Gastrocnemius medialis (tissue), 4 donors: ENCODE results near the gene METTL8.

Source experiments
- CTCF ChIP-seq, 5 experiments: fragments of 450-650 bp in 3 of 5; fragments of 200-600 bp in 2 of 5; sonication (generic) in 2 of 5; IDR thresholded peaks in 4 of 5; conservative IDR thresholded peaks in 1 of 5; 1 replicate in 4 of 5; 2 replicates in 1 of 5; pipeline ENCODE4 v1.5.1; 2016 to 2019; ENCODE audit warnings: antibody characterized with exemption in 5 of 5, mild to moderate bottlenecking in 3 of 5, moderate library complexity in 3 of 5
- POLR2A ChIP-seq, 2 donors: fragments of 450-650 bp; IDR thresholded peaks; one replicate each; pipeline ENCODE4 v1.6.1; 2017; ENCODE audit warnings: antibody characterized with exemption in 2 of 2, mild to moderate bottlenecking in 2 of 2, moderate library complexity in 2 of 2

GRCh38 chr2:171433763-171434012 lies at the start of gene METTL8:
- TF ChIP-seq POLR2A (IDR thresholded peaks at IDR 0.05): no peak
- peak in 2 of 5 experiments; percentile 23 to 43 for TF ChIP-seq CTCF (IDR thresholded peaks at IDR 0.05 in 4 of 5, conservative IDR thresholded peaks at IDR 0.05 in 1 of 5)
